LHCN-M2 (cell line): ENCODE measurements around the gene NCKAP5L. TPM values are rescaled to one million over a fixed set of nuclear protein-coding genes. Genes with fewer than 3 reads are reported as not detected.

Experiments used
- total RNA-seq: library from RNA; depleted of rRNA; stranded (reverse); fragments of >200 nt; gene quantifications from 2 replicates; pipeline ENCODE4 v1.2.3, GENCODE V29; 2014; rRNA removed

Gene NCKAP5L
- total RNA-seq, 1 experiment from 2014 or later = 29.8 TPM

Other genes with a start within 250 kb of the NCKAP5L start
- 0.19 and 0.40 TPM in 2 replicates for gene FAM186B, start 222.8 kb downstream of the NCKAP5L start, total RNA-seq
- 8.7 and 11.3 TPM in 2 replicates for gene PRPF40B, start 204.9 kb downstream of the NCKAP5L start, total RNA-seq
- 35.5 and 36.5 TPM in 2 replicates for gene FMNL3, start 121.0 kb downstream of the NCKAP5L start, total RNA-seq
- 413 and 429 TPM in 2 replicates for gene TMBIM6, start 86.9 kb downstream of the NCKAP5L start, total RNA-seq
- 2.5 and 2.9 TPM in 2 replicates for gene BCDIN3D, start 14.7 kb upstream of the NCKAP5L start, total RNA-seq
- 4.1 and 4.2 TPM in 2 replicates for gene FAIM2, start 75.5 kb upstream of the NCKAP5L start, total RNA-seq
- not detected in 2 replicates for gene AQP2, start 122.3 kb upstream of the NCKAP5L start, total RNA-seq
- gene AQP5, start 133.5 kb upstream of the NCKAP5L start, total RNA-seq = 0.11 TPM in 1 of 2 replicates, not detected in the other
- not detected in 2 replicates for gene AQP6, start 144.5 kb upstream of the NCKAP5L start, total RNA-seq
- gene RACGAP1, start 197.1 kb upstream of the NCKAP5L start, total RNA-seq = 167 and 177 TPM in 2 replicates
- gene ASIC1, start 229.2 kb upstream of the NCKAP5L start, total RNA-seq = 1.2 and 4.3 TPM in 2 replicates